Astrocyte (in vitro differentiated cells and primary cell): ENCODE measurements around the gene LCMT1.
"Not testable (repeated sequence)": the region's sequence is repeated elsewhere in the genome, so short reads cannot be mapped to it uniquely, and the experiment has no call there.

ENCODE experiments used
- CTCF ChIP-seq: IDR thresholded peaks from 2 replicates; pipeline ENCODE4 v1.5.1; 2011; ENCODE audit warnings: low read depth, mild to moderate bottlenecking, inconsistent platforms, low read length, moderate library complexity; ENCODE audit not compliant: insufficient read depth
- EZH2 ChIP-seq: IDR thresholded peaks from 2 replicates; pipeline ENCODE4 v1.6.1; 2012; ENCODE audit warnings: mild to moderate bottlenecking, low read length, inconsistent platforms; ENCODE audit not compliant: insufficient read depth

DNA sequence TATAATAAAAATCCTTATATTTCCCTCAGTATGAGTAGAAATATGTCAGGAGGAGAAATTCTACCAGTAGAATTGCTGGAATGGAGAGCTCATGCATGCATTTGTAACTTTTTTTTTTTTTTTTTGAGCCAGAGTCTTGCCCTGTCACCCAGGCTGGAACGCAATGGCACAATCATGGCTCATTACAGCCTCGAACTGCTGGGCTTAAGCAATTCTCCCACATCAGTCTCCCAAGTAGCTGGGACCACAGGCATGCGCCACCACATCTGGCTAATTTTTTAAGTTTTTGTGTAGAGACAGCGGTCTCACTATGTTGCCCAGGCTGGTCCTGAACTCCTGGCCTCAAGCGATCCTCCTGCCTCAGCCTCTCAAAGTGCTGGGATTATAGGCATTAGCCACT, 21.2 kb downstream of the LCMT1 start:
- TF ChIP-seq CTCF, EZH2: not testable (repeated sequence)
